HG02623 (cell line): ENCODE results near the gene ATP10B.
"Not testable (repeated sequence)": the region's sequence is repeated elsewhere in the genome, so short reads cannot be mapped to it uniquely, and the experiment has no call there.

Experiments
- ATAC-seq: cut with Tn5 transposase; IDR thresholded peaks from one replicate; pipeline ENCODE4 v1.9.1; 2021; ENCODE audit warnings: moderate library complexity; ENCODE audit not compliant: unreplicated experiment

ATP10B gene

GRCh38 chr5:160760008-160760407, 92.0 kb downstream of the ATP10B start:
- no peak for ATAC-seq

GRCh38 chr5:160757194-160757593, 94.8 kb downstream of the ATP10B start:
- ATAC-seq = no peak

- ATAC-seq = no peak
Observed at GRCh38 chr5:160750938-160751657, 100.9 kb downstream of the ATP10B start.

GRCh38 chr5:160749682-160750081, 102.3 kb downstream of the ATP10B start:
- no peak for ATAC-seq

GRCh38 chr5:160749026-160749425, 103.0 kb downstream of the ATP10B start:
- ATAC-seq = no peak

- no peak for ATAC-seq
Observed at GRCh38 chr5:160747987-160748386, 104.0 kb downstream of the ATP10B start.

GRCh38 chr5:160747559-160747958, 104.5 kb downstream of the ATP10B start:
- no peak for ATAC-seq

- no peak for ATAC-seq
Observed at GRCh38 chr5:160744268-160745101, 107.5 kb downstream of the ATP10B start.

- ATAC-seq = no peak
Observed at GRCh38 chr5:160743027-160743426, 109.0 kb downstream of the ATP10B start.

- ATAC-seq = no peak
Observed at GRCh38 chr5:160742446-160742845, 109.6 kb downstream of the ATP10B start.

- ATAC-seq = no peak
Observed at GRCh38 chr5:160727296-160727997, 124.6 kb downstream of the ATP10B start.

GRCh38 chr5:160726721-160727120, 125.3 kb downstream of the ATP10B start:
- no peak for ATAC-seq

- ATAC-seq = no peak
Observed at GRCh38 chr5:160720822-160721221, 131.2 kb downstream of the ATP10B start.

- ATAC-seq = not testable (repeated sequence)
Observed at GRCh38 chr5:160715508-160715907, 136.5 kb downstream of the ATP10B start.

- ATAC-seq = no peak
Observed at GRCh38 chr5:160703547-160704189, 148.3 kb downstream of the ATP10B start.

GRCh38 chr5:160702934-160703333, 149.1 kb downstream of the ATP10B start:
- ATAC-seq = peak; percentile 90

GRCh38 chr5:160702311-160702803, 149.7 kb downstream of the ATP10B start:
- ATAC-seq = no peak

GRCh38 chr5:160701403-160701802, 150.6 kb downstream of the ATP10B start:
- no peak for ATAC-seq

GRCh38 chr5:160699301-160699700, 152.7 kb downstream of the ATP10B start:
- ATAC-seq = no peak

GRCh38 chr5:160697281-160697680, 154.7 kb downstream of the ATP10B start:
- ATAC-seq = no peak

GRCh38 chr5:160694896-160695295, 157.1 kb downstream of the ATP10B start:
- ATAC-seq = no peak
